NCI-H748 (cell line): ENCODE measurements around the gene IGF2BP2.
"Not testable (repeated sequence)": the region's sequence is repeated elsewhere in the genome, so short reads cannot be mapped to it uniquely, and the experiment has no call there.

Experiments used
- DNase-seq: peaks from one replicate; lab custom pipeline; 2025; ENCODE audit not compliant: unreplicated experiment; lab: John Stamatoyannopoulos, UW

The IGF2BP2 gene

DNA sequence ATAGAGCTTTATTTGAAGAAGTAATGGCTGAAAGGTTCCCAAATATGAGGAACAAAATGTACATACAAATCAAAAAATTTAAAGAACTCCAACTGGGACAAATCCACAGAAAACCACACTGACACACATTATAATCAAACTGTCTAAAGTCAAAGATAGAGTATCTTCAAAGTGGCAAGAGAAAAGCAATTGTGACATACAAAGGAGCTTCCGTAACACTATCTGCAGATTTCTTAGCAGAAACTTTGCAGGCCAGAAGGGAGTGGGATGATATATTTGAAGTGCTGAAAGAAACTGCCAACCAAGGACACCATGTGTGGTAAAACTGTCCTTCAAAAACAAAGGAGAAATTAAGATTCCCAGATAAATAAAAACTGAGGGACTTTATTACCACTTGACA is 146.8 kb downstream of the IGF2BP2 start:
- DNase-seq: no peak

DNA sequence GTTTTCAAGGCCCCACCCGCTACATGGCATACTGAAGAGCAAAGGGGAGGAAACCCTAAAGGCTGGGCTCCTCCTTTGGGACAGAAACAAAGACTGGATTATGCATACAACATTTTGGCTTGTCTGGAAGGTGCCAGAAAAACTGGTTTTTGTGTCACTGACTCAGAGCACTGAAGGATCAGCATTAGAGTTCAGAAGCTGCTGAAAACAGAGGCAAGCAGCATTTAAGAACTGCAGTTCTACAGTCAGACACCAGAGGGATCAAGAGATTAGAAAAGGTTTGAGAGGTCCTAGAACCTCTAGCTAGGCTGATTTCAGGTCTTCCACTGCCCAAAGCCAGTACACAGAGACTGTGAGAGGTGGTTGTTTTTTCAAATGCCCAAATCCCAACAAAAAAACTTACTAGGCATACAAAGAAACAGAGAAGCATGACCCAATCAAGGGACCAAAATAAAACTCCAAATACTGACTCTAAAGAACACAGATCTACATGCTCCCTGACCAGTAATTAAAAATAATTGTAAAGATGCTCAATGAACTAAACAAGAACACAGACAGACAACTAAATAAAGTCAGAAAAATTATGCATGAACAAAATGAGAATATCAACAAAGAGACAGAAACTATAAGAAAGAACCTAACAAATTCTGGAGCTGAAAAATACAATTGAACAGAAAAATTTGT is 147.6 kb downstream of the IGF2BP2 start:
- peak; percentile 26 for DNase-seq

DNA sequence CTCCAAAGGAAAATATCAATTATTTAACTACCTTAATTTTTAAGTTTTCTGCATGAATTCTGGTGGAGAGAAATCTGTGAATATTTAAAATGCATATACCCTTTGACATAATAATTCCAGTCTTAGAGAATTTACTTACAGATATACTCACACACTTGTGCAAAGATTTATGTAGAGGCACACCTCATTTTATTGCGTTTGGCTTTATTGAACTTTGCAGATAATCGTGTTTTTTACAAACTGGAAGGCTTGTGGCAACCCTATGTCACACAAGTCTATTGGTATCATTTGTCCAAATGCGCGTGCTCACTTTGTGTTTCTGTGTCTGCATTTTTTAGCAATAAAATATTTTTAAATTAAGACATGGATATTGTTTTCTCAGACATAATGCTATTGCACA is 157.3 kb downstream of the IGF2BP2 start:
- no peak for DNase-seq

DNA sequence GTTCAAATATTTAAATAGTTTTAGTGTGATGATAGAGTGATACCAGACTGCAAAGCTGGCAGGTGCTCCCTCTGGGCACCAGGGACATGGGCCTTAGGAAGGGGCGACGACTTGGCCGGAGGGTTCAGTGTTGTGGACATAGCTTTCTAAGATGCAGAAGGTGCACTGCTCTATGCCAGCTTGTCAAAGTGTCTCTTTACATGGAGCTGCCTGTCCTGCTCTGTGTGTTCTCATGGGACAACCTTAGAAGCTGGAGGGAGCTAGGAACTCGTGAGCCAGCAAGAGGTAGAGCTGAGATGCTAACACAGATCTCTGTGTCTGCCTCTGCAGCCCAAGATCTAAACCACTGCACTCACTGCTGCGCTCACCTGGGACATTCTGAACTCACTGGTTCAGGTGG is 160.9 kb downstream of the IGF2BP2 start:
- DNase-seq: no peak

DNA sequence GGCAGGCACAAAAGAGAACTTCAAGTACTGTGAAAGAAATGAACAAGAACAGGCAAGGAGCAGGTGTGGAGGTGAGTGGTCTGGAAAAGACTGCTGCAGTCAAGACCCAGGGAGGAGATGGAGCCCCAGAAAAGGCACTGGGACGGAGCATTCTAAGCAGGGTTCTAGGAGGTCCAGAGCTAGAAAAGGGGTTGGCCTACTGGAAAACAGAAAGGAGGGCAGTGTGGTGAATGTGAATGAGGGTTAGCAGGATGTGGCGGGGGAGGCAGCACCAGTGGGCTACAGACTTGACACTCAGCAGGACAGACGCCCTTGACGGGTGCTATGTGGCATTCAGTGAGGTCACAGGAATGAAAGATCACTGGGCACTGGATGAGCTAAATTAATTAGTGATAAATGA is 163.1 kb downstream of the IGF2BP2 start:
- DNase-seq: no peak

DNA sequence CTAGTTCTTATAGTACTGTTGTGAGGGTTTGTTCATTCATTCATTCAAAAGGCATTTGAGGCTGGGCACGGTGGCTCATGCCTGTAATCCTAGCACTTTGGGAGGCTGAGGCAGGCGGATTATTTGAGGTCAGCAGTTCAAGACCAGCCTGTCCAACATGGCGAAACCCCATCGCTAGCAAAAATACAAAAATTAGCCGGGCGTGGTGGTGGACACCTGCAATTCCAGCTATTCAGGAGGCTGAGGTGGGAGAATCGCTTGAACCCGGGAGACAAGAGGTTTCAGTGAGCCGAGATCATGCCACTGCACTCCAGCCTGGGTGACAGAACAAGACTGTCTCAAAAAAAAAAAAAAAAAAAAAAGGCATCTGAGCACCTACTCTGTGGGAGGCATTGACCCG is 163.5 kb downstream of the IGF2BP2 start:
- DNase-seq: not testable (repeated sequence)

DNA sequence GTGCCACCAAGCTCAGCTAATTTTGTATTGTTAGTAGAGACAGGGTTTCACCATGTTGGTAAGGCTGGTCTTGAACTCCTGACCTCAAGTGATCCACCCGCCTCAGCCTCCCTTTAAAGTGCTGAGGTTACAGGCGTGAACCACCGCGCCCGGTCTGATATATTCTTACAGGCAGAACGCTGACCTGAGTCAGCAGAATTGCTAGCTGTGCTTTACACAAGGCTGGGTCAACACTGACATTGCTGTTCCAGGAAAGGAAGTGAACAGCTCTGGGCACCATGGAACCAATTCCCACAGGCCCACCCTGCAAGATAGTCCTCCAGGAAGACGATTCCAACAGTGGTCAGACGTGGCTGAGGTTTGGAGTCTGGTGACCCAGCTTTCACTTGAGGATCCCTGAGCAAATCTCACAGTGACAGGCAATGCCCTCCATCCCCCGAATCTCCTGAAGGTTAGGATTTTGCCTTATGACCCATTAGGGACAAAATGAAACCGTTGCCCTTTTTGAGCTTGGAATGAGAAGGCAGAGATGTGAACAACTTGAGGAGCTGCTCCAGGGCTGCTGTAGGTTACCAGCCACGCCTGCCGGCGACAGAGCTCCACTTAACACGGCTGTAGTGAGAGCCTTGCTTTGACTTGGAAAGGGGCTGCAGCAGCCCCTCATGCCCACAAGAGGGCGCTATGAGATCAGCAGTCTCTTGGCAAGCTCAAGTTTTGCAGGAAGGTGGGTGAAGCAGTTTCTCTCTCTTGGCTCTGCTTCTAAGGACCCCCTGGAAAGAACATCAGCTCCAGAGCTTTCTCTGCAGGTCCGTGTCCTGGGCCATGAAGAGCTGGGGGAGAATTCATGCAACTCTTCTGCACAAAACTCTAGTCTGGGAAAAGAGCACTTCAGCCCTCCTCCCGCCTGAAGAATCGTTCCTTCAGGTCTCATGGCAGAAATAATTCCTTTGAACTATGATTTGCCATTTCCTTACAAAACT is 164.6 kb downstream of the IGF2BP2 start:
- DNase-seq: peak; percentile 60

DNA sequence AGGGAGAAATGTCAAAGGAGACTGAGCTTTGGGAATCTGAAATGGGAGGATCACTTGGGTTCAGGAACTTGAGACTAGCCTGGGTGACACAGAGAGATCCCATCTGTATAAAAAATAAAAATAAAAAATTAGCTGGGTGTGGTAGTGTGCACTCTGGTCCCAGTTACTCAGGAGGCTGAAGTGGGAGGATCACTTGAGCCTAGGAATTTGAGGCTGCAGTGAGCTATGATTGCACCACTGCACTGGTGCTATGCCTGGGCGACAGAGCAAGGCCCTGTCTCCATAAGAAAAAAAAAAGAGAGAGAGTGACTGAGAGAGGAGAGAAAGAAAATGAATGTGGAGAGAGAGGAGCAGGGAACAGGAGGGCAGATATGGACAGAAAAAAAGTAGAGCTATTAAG is 165.9 kb downstream of the IGF2BP2 start:
- no peak for DNase-seq

DNA sequence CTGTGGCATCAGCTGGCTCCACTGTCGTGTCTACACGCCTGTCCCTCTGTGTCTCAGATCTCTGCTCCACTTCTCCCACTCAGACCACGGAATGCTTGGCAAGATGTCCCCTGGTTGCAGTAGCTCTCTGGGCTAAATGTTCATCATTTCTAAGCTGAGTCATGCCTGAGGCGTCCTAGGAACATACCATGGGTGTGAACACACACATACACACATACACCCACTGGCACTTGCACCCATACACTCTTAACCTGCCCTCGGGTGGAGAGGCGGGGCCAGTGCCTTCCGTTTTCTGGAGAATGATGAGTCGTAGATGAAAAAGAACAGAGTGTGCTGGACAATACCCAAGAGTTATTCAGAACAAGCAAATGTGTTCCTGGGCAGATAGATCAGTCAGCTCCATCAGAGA is 166.3 kb downstream of the IGF2BP2 start:
- no peak for DNase-seq

DNA sequence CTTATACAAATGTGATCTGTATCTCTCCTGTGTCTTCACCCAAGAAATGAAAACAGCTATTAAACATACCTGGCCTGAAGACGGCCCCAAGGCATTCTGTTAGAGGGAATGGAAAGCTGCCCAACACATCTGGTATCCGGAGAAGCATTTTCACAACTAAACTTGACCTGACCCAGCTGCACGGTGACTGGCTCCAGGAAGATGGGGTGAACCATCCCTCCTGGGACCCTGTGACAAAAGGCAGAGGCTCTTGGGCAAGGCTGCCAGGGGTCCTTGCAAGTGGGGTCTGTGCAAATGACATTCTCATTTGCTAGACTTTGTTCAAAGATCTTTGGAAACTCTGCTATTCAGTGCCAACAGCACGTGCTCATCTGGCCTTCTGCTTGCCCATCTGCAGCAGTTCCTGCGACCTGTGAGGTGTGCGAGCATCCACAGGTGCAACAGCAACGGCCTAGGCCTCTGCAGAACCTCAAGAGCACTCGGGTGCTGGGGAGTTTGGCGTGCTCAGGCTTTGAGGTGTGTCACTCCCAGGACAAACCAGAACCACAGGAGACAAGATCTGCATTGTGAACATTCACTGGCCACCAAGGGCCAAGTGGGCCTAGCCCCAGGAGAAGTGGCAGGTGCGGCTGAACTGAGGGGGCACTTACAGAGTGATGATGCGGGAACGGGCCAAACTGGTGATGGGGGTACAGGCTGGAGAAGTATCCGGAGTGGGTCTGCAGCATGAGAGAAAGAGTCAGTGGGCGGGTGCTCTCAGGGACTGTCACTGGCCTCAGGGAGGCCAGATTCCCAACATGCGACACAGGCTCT is 166.9 kb downstream of the IGF2BP2 start:
- DNase-seq: no peak

DNA sequence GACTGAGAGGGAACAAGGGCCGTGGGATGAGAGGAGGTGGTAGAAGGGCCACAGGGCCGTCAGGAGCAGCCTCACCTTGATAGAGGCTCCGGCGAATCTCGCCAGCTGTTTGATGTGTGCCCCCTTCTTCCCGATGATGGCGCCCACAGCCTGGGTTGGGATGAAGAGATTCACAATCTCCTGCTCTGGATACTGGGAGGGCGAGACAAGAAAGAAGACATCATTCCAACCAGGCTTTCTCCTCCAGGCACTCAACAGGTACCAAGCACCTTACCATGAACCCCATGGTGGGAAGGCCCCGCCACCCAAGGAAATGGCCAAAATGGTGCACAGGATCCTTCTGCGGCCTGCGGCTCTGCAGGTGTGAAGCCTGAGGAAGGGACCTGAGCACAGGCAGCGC is 167.6 kb downstream of the IGF2BP2 start:
- no peak for DNase-seq

DNA sequence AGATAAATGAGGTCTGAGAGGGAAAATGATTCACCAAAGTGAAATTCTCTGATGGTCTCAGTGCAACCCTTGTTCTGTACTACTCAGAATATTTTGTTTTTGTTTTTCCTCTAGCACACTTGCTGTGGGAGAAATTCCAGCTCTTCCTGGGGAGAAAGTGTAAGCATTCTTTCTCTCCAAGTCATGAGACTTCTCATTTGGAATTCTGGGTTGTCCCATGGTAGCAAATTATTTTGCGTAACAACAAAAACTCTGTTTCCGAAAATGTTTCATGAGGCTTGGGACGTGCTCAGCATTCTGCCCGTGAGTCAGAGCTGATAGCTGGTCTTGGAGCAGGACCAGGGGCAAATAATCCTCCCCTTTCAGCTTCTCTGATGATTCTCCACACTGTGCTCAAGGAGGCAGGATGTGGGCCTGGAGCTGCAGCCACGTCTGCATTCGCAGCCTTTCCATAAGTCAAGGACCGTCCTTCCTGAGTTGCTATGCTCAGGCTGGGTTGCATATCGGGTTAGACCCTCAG is 168.5 kb downstream of the IGF2BP2 start:
- no peak for DNase-seq

DNA sequence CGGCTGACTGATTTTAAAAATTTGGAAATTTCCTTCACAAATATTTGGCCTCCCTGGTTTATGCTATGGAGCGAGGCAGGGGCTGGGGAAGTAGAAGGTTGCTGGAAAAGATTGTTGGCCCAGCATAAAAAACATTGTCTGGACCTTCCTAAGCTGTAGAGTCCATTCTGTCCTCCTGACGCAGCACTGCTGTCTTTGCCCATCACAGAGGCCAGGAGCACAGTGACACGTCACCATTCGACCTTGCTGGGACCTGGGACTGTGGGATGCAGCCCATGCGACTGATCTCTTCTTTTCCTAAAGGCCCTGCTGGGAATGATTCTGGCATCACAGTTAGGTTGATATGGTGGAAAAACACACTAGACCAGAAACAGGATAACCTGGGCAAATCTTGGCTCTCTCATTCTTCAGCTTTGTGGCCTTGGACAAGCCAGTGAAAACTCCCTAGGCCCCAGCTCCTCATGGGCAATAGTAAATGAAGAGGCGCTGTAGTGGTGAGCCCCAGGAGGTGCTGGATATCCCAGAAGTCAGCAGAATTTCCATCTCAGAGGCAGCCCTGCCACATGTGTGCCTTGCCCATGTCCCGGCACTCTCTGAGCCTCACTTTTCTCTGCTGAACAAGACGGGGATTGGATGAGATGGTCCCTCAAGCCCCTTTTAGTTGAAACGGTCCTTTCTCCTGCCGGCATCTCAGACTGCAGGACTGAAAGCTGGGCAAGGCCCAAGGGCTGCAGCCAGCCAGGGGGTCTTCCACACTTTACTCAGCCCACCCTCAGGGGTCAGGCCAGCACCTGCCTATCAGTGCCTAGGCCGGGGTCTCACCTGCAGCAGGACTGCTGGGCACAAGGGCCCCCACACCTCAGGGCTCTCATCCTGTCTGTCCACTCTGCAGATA is 169.2 kb downstream of the IGF2BP2 start:
- no peak for DNase-seq

DNA sequence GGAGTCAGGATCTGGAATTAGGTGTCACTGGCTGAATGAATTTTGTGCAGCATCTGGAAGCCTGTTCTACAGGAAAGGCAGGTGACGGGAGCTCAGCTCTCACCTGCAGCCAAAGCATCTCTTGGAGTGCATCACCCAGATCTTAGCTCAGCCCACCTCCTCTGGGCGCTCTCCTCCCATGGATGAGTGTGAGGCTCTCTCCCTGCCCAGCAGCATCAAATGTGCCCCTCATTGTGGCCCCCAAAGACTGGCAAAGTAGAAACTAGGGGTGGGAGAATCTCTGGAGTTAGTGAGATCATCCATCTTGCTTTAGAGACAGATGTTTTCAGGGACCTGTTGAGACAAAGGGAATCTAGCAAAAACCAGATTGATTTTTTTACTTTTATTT is 170.1 kb downstream of the IGF2BP2 start:
- no peak for DNase-seq

DNA sequence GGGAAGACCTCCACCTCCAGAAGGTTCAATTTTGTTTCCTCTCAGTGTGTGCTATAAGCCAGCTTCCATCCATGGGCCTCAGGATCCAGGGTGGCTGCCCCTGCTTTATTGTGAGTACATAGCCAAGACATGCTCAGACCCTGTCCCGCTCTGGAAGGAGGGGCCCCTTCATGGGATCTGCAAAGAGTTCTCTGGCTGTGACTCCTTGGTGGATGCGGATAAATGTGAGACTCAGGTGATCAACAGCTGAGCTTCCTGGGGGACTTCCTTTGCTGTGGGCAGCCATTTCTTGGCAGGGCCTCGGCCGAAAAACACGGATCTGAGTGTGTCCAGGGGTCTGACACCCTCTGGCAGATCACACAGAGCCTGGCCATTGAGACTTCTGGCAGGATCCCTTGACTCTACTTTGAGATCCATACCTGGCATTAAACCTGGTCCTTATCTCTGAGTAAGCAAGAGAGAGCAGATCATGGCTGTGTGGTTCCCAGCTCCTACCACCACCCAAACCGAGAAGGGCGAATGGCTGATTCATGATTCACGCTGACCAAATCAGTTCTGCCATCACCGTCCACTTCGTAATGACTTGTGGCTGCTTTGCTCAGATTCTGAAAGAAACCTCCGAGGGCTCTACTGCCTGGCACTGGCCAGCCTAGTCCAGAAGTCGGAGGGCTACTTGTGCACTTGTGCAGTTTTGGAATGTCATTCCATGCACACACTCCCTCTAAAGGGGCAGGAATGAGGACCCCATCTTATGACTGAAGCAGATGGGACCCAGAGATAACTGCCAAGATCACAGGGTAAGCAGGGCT is 170.7 kb downstream of the IGF2BP2 start:
- DNase-seq: no peak

DNA sequence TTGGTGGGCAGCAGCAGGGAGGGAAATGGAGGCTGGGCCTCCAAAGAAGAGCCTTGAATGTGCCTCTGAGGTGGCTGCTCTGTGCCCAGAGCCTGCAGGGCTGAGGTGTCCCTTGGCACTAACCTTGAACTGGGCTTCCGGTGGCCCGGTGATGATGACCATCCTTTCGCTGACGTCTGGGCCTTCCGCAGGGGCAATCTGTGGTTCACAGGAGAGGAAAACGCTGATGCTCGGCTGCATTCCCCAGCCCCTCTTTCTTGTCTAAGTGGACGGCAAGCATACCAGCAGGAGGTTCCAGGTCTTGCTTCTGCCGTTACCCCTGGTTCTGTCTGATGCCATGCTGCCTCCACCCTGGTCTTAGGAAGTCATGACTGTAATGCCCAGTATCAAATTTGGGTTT is 172.9 kb downstream of the IGF2BP2 start:
- no peak for DNase-seq

DNA sequence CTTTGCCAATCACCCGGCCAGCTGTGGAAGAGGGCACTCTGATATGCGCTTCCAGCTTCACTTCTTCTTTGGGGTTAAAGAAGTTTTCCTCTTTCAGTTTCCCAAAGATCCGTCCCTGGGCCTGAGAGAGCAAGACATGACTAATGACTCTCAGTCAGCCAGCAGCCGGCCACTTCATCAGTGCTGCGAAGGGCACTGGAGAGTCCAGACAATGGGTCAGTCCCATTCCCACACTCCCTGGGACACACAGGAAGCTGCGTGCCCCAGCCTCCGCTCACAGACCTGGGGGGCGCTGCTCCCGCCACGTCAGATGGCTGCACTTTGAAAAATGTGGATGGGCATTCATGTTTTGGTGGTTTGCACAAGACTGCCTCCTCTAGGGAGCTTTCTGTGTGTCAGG is 175.4 kb downstream of the IGF2BP2 start:
- no peak for DNase-seq

DNA sequence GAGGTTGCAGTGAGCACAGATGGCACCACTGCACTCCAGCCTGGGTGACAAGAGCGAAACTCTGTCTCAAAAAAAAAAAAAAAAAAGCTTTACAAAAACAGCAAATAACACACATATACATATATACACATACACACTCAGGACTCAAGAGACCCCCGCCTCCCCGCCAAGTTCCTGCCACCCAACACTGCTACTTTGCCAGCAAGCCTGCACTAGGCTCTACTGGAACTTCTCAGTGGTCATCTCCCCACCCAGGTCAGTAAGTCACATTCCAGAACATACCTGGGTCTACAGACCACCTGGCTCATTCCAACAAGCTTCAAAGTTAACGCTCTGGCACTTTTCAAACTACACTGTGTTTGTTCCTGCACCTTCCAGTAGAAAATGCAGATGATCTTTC is 176.4 kb downstream of the IGF2BP2 start:
- DNase-seq: no peak

DNA sequence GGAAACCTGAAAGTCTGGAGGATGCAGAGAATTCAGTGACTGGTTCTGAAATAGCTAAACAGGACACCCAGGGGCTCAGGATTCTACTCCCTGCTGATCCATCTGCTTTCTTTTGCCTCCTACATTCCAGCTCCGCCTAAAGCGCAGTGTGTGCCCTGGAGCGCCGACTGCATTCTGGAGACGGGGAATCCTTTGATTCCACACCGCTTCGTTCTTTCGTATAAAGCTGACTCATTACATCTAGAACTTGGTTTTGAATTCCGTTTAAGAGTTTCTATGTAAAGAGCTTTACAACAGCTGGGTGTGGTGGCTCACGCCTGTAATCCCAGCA is 177.0 kb downstream of the IGF2BP2 start:
- no peak for DNase-seq
